Peyer's patch (tissue), 4 donors: Measurements from ENCODE around the gene LRRC74A. TPM values are rescaled to one million over a fixed set of nuclear protein-coding genes. Genes with fewer than 3 reads are reported as not detected.

ENCODE experiments used
- DNase-seq, 3 donors: peaks; one replicate each; pipeline ENCODE4 v3.0.0-alpha.2; 2017 to 2019
- H3K27ac ChIP-seq, 4 donors: fragments of 200-600 bp; sonication (generic); one replicate each; pipeline ENCODE4 v1.5.1; 2016 to 2019
- H3K27me3 ChIP-seq, 2 donors: fragments of 200-600 bp; sonication (generic); one replicate each; pipeline ENCODE4 v1.5.1; 2019
- H3K36me3 ChIP-seq, 3 donors: fragments of 200-600 bp; sonication (generic); one replicate each; pipeline ENCODE4 v1.5.1; 2016 to 2019
- H3K4me1 ChIP-seq, 4 donors: fragments of 200-600 bp; sonication (generic); one replicate each; pipeline ENCODE4 v1.5.1; 2016 to 2019
- H3K4me3 ChIP-seq, 4 donors: fragments of 200-600 bp; sonication (generic); 1 replicate in 3 of 4; 2 replicates in 1 of 4; pipeline ENCODE4 v1.5.1; 2016 to 2019; ENCODE audit warnings: mild to moderate bottlenecking in 1 of 4
- H3K9me3 ChIP-seq, 4 donors: fragments of 200-600 bp; sonication (generic); one replicate each; pipeline ENCODE4 v1.5.1; 2016 to 2019; ENCODE audit warnings: mild to moderate bottlenecking in 1 of 4
- POLR2A ChIP-seq, 2 donors: fragments of 450-650 bp; IDR thresholded peaks; one replicate each; pipeline ENCODE4 v1.5.1; 2017; ENCODE audit warnings: antibody characterized with exemption in 2 of 2, mild to moderate bottlenecking in 2 of 2, moderate library complexity in 2 of 2
- total RNA-seq, 4 donors: library from RNA; depleted of rRNA; stranded (reverse); fragments of >200 nt; gene quantifications; one replicate each; pipeline ENCODE4 v1.1.0, GENCODE V29; 2016
- TF ChIP-seq, protein P1 (sequence below), 6 experiments: fragments of 450-650 bp in 4 of 6; fragments of 200-600 bp in 2 of 6; sonication (generic) in 1 of 6; IDR thresholded peaks; one replicate each; pipeline ENCODE4 v1.5.1; 2017 to 2019; ENCODE audit warnings: antibody characterized with exemption in 6 of 6, mild to moderate bottlenecking in 3 of 6, moderate library complexity in 1 of 6

LRRC74A gene
- total RNA-seq, 4 donors from 2014 or later = not detected

DNA sequence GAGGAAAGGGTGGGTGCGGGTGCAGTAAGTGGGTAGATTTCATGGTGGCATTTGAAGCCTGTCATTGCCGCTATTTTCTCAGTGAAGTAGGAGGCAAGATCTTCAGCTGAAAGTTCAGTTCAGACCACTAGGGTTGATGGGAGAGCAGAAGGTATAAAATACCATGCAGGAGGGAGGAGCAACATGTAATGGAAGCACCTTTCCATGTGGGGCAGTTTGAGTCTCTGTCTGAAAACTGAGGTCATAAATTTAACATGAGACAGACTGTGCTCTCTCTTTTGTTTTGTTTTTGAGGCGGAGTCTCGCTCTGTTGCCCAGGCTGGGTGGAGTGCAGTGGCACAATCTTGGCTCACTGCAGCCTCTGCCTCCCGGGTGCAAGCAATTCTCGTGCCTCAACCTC is 22.7 kb downstream of the LRRC74A start:
- DNase-seq = no peak

DNA sequence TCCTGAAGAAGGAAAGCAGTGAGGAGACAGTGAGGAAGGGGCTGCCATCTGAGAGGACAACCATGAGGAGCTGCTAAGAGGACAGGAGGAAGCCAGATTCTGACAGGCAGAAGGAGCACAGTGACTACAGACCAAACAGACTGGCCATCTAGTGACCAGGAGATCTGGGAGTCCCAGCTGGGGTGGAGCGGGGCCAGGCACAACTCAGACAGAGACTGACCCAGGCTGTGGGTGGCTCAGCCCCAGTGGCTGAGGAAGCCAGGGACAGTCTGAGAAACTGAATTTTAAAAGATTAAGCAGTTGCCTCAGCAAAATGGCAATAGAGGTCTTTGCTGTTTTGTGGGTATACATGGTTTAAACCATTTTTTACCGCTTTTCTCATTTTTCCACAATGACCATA is 28.9 kb downstream of the LRRC74A start:
- H3K36me3 ChIP-seq = no peaks in the 10 kb centered on the region
- TF ChIP-seq POLR2A (IDR thresholded peaks at IDR 0.05) = no peak
- TF ChIP-seq, protein P1, sequence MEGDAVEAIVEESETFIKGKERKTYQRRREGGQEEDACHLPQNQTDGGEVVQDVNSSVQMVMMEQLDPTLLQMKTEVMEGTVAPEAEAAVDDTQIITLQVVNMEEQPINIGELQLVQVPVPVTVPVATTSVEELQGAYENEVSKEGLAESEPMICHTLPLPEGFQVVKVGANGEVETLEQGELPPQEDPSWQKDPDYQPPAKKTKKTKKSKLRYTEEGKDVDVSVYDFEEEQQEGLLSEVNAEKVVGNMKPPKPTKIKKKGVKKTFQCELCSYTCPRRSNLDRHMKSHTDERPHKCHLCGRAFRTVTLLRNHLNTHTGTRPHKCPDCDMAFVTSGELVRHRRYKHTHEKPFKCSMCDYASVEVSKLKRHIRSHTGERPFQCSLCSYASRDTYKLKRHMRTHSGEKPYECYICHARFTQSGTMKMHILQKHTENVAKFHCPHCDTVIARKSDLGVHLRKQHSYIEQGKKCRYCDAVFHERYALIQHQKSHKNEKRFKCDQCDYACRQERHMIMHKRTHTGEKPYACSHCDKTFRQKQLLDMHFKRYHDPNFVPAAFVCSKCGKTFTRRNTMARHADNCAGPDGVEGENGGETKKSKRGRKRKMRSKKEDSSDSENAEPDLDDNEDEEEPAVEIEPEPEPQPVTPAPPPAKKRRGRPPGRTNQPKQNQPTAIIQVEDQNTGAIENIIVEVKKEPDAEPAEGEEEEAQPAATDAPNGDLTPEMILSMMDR (IDR thresholded peaks at IDR 0.05) = no peak
- no peak overlapping the region for H3K4me3 ChIP-seq

More for the DNA sequence above, 22.7 kb downstream of the LRRC74A start:
- Histone ChIP-seq H3K9me3 (no peaks in the 10 kb centered on the region), H3K27me3 (no peaks in the 10 kb centered on the region), H3K27ac (no peak overlapping the region), H3K4me3 (no peak overlapping the region), H3K36me3 (no peaks in the 10 kb centered on the region), H3K4me1 (no peaks in the 10 kb centered on the region)
- TF ChIP-seq POLR2A (IDR thresholded peaks at IDR 0.05) = no peak
- TF ChIP-seq, protein P1 (IDR thresholded peaks at IDR 0.05) = no peak

DNA sequence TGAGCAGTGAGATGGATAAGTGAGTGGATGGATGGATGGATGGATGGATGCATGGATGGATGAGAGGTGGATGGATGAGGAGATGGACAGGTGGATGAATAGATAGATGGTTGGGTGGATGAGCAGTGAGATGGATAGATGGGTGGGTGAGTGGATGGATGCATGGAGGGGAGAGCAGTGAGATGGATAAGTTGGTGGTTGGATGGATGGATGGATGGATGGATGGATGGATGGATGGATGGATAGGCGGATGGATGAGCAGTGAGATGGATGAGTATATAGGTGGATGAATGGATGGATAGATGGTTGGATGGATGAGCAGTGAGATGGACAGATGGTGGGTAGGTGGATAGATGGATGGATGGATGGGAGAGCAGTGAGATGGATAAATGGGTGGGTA is 30.6 kb downstream of the LRRC74A start:
- TF ChIP-seq, protein P1 (IDR thresholded peaks at IDR 0.05) = no peak
- no peak for TF ChIP-seq POLR2A (IDR thresholded peaks at IDR 0.05)

More for the DNA sequence above, 28.9 kb downstream of the LRRC74A start:
- H3K27me3 ChIP-seq = no peaks in the 10 kb centered on the region
- no peaks in the 10 kb centered on the region for H3K9me3 ChIP-seq
- H3K4me1 ChIP-seq = no peaks in the 10 kb centered on the region
- DNase-seq = no peak
- no peak overlapping the region for H3K27ac ChIP-seq

DNA sequence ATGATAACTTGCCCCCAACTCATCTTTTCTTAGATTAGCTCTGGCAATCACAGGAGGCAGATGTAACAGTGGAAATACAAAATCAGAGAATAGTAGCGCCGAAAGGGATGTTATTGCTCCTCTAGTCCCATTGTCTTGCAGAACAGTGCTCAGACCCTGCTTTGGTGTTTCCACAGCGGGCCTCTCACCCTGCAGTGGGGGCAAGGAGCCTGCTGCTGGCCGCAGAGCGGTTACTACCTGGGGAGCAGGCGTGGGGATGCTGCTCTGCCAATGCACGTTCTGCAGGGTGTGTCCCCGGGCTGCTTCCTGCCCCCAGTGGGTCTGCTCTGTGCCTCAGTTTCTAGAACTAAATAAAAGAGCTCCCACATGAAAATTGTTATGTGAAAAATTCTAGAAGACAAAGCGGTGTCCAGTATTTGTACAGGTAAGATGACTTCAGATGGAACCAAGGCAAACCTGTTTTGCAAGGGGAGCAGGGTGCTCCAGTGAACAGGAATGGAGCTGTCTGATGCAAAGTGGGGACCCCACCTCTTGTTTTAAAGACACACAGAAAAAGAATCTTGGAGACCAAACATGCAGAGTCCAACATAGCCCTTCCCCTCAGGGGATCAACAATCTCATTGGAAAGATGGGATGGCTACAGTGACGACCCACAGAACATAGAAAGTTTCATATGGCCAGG is 35.5 kb downstream of the LRRC74A start:
- Histone ChIP-seq H3K9me3 (no peaks in the 10 kb centered on the region), H3K4me1 (no peaks in the 10 kb centered on the region), H3K27me3 (no peaks in the 10 kb centered on the region), H3K27ac (no peak overlapping the region), H3K4me3 (no peak overlapping the region), H3K36me3 (no peaks in the 10 kb centered on the region)
- TF ChIP-seq, protein P1 (IDR thresholded peaks at IDR 0.05) = no peak
- no peak for TF ChIP-seq POLR2A (IDR thresholded peaks at IDR 0.05)
- DNase-seq = no peak

More for the DNA sequence above, 30.6 kb downstream of the LRRC74A start:
- H3K27me3 ChIP-seq = no peaks in the 10 kb centered on the region
- no peak for DNase-seq
- H3K27ac ChIP-seq = no peak overlapping the region
- no peak overlapping the region for H3K4me3 ChIP-seq
- H3K9me3 ChIP-seq = no peaks in the 10 kb centered on the region
- no peaks in the 10 kb centered on the region for H3K4me1 ChIP-seq
- no peaks in the 10 kb centered on the region for H3K36me3 ChIP-seq

DNA sequence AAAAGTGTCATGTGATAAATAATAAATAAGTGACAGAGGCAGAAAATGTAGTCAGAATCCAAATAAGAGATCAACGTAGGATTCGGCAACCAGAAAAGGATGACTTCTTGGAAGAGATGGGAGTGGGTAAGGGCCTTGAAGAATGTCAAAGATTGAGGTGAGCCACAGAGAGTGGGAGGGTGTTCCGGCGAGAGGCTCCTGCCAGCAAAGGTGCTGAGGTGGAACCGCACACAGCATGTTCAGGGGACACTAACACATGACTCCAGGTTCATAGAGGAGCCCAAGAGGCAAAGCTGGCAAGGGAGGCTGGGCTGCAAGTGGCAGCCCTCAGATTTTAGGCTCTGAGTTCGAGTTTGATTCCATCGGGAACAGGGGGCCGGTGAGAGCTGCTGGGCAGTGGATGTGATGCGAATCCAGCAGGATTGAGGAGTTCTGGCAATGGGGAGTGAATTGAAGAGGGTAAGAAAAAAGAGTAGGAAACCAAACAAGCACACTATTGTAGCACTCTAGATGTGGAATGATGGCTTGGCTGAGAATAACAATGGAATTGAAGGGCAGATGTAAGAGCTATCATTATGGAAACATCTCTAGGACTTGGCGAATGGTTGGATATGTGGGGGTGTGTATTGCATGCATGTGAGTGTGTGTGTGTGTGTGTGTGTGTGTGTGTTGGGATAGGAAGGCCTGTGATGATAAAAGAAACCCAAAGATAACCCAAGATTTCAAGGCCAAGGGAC is 36.5 kb downstream of the LRRC74A start:
- no peak for DNase-seq
- Histone ChIP-seq H3K4me3 (no peak overlapping the region), H3K27me3 (no peaks in the 10 kb centered on the region), H3K36me3 (no peaks in the 10 kb centered on the region), H3K9me3 (no peaks in the 10 kb centered on the region), H3K4me1 (no peaks in the 10 kb centered on the region), H3K27ac (no peak overlapping the region)
- TF ChIP-seq, protein P1 (IDR thresholded peaks at IDR 0.05) = no peak
- TF ChIP-seq POLR2A (IDR thresholded peaks at IDR 0.05) = no peak
